HL-60 (cell line): ENCODE results near the gene ISCU.

ENCODE experiments used
- CTCF ChIP-seq: IDR thresholded peaks from one replicate; pipeline ENCODE4 v1.5.1; 2011; ENCODE audit warnings: low read length, control low read depth, inconsistent platforms; ENCODE audit not compliant: insufficient read depth
- GABPA ChIP-seq: IDR thresholded peaks from 2 replicates; pipeline ENCODE4 v1.6.1; 2012; ENCODE audit warnings: low read depth
- POLR2AphosphoS5 ChIP-seq: IDR thresholded peaks from 2 replicates; pipeline ENCODE4 v1.6.1; 2012; ENCODE audit warnings: low read depth
- REST ChIP-seq: IDR thresholded peaks from 2 replicates; pipeline ENCODE4 v1.6.1; 2012; ENCODE audit warnings: low read depth; ENCODE audit not compliant: insufficient replicate concordance
- SPI1 ChIP-seq: IDR thresholded peaks from 2 replicates; pipeline ENCODE4 v1.6.1; 2012; ENCODE audit warnings: low read depth, mild to moderate bottlenecking, borderline replicate concordance

- TF ChIP-seq CTCF = no peak
- no peak for TF ChIP-seq GABPA
- no peak for TF ChIP-seq POLR2AphosphoS5
- TF ChIP-seq REST = no peak
- no peak for TF ChIP-seq SPI1
Observed at GRCh38 chr12:108584456-108585065, 22.2 kb downstream of the ISCU start.
